HG02943 (cell line): Measurements from ENCODE around the gene CKB.

Experiments
- ATAC-seq: cut with Tn5 transposase; IDR thresholded peaks from one replicate; pipeline ENCODE4 v1.9.1; 2021; ENCODE audit warnings: mild to moderate bottlenecking, low read depth, moderate library complexity; ENCODE audit not compliant: unreplicated experiment

CKB gene

GRCh38 chr14:103550451-103551337 is 28.1 kb upstream of the CKB start:
- ATAC-seq = no peak

GRCh38 chr14:103549361-103550311 is 27.0 kb upstream of the CKB start:
- ATAC-seq = no peak

DNA sequence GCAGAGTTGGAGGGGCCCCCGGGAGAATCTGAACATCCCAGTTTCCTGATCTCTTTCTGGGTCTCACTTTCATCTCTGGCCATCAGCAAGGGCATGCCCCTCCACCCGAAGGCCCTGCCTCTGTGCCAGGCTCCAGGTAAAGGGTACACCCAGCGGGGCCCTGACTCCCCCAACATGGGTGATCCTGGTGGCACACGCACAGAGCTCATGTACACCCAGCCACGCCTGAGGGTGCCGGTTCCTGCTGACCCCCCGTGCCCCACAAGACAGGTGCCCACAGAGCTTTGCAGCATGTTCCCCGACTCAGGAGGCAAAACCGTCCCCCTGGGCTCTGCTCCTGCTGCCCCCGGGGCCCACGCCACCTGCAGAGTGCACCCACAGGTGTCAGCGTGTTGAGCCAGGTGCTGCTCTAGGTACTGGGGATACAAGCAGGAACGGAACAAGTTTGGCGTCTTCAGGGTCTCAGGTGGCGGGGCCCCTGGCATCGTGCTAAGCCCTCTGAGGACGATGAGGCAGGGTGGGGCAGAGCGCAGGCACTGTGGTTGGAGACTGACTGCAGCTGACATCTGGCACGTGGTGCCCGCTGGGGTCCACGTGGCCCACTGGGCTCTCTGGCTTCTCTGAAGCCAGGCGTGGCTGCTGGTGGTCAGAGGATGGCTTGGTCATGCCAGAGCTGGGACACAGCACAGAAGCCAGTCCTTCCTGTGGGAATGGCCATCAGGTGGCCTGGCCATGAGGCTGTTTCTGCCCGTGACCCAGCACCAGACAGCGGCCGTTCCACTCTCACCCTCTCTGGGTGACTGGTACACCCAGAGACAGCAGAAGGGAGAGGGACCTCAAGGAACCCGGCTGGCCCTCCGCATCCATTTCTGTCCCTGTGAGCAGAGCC is 26.1 kb upstream of the CKB start:
- no peak for ATAC-seq

DNA sequence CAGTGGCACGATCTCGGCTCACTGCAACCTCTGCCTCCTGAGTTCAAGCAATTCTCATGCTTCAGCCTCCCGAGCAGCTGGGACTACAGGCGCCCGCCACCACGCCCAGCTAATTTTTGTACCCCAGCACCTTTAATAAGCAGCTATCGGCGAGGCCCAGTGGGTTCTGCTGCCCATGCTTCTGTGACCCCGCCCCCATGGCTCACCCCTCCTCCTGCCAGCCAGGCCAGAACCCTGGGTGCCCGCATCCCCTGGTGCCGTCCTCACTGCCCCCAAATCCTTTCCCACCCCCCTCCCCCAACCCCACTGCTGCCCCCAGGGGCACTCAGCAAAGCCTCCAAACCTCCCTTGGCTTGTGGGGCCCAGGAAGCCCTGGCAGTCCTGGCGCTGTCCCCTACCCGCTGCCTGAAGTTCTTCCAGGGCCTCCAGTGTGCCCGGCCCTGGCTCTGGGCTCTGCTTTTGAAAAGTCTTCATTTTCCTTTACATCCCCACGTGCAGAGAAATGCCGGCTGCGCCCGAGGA is 25.4 kb upstream of the CKB start:
- no peak for ATAC-seq

GRCh38 chr14:103547455-103547940 is 24.9 kb upstream of the CKB start:
- no peak for ATAC-seq

DNA sequence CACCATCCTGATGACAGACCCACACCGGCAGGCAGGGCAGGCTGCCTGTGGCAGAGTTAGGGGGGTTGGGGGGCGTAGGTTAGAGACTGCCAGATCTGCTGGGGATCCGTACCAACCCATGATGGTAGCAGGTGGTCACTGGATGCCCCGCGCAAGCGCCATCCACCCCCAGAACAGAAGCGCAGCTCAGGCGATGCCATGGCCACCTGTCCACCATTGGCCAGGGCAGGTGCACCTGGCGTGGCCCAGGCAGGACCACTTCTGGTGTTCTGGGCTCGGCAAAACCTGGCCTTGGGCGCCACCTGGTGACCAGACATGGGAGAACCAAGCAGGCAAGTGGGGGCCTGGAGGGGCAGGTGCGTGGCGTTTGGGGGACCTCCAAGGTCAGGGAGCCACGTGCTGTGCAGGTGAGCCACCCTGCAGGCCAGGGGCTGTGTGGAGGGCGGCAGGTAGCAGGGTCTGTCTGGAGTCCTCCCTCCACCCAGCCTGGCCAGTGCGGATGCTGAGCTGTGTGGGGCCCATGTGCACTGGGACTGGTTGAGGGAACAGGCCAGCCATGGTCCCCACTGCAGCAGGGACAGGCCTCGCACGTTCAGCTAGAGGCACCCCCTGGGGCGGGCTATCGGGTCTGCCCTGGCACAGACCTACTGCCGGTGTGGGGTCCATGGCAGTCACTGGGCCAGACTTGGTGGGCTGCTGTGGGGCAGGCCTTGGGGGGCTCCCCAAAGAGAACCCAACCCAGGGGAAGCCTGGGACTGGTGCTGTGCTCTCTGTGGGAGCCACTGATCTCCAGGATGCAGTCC is 24.2 kb upstream of the CKB start:
- no peak for ATAC-seq

DNA sequence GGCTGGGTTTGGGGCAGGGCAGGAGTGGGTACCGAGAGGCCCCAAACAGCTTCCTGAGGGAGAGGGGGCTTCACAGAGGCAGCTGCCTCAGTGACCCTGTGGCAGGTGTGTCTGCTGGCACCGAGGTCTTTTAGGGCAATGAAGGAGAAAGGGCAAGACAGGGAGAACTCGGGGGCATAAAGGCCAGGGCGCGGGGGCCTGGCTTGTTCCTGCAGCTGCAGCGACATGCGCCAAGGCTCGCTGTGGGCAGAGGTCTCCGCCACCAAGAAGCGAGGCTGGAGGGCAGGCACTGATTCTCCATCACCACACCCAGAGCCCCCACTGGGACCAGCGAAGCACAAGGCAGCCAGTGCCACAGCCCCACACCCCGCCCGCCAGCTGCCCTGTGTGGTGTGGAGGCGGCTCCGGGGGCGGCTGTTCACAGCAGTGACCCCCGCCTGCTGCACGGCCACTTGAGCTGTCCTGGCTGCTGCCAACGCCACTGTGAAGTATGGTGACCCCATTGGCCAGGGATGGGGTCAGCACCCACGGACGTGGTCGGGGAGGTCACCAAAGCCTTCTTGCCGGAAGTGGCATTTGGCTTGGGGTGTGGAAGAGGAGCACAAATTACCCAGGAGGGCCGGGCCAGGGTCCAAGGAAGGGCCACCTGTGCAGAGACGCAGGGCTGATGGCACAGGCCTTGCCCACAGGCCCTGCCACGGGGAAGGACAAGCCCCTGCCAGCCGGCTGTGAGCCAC is 23.5 kb upstream of the CKB start:
- ATAC-seq = no peak

DNA sequence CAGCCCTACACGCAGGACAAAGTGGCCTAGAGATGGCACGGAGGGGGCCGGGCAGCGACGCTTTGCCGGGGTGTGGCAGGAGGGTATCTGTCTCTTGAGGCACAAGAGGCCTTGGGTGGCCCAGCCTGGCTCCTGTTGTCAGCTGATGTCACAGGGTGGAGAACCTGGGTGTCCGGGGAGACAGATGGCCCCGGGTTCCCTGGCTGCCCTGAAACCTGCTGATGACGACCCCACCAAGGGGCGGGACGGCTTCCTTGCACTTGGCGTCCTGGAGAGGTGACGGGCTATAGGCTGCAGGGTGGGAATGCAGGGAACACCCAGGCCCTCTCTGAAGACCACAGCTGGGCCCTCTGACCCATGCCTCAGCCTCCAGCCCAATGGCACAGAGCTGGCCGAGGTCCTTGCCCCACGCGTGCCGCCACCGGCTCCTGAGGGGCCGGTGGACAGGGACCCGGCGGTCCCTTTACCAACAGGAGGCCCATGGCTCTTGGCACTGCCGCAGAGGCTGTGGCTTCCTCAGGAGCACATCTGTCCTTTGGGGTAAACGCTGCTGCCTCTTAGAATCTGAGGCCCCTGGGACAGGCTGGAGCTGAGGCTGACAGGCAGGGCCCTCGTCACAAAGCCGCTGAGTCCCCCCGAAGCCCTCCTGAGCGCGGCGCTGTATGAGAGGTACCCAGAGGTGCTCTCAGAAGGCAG is 22.7 kb upstream of the CKB start:
- no peak for ATAC-seq

DNA sequence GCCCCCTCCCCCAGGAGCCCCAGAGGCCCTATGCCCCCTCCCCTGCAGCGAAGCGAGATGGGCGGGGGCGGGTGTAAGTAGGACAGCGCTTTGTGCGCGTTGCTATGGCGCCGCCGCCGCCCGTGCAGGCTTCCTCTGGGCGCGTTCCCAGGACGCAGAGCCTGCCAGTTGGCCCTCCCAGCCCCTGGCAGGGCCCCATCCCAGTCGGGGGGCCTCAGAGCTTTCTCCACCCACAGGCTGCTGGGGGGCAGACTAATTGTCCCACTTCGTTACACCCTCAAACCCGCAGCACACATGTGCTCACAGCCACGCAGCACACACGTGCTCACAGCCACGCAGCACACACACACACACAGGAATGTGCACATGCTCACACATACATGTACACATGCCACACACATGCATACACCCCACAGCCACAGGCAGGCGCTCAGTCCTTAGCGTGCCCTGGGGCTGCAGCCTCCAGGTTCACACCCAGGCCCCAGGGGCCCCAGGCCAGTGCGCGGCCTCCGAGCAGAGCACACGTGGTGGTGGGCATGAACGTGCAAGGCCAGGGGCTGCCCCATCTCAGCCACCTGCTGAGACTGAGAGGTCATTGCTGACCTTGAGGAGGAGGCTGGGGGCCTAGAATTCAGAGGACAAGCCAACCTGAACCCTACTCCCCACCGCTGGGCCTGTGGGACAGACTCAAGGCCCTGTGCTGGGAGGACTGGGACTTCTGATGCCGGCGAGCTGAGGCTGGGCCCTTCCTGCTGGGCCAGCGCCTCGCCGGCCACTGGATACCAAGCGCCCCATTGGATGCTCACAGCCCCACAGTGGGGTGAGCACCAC is 22.0 kb upstream of the CKB start:
- no peak for ATAC-seq

DNA sequence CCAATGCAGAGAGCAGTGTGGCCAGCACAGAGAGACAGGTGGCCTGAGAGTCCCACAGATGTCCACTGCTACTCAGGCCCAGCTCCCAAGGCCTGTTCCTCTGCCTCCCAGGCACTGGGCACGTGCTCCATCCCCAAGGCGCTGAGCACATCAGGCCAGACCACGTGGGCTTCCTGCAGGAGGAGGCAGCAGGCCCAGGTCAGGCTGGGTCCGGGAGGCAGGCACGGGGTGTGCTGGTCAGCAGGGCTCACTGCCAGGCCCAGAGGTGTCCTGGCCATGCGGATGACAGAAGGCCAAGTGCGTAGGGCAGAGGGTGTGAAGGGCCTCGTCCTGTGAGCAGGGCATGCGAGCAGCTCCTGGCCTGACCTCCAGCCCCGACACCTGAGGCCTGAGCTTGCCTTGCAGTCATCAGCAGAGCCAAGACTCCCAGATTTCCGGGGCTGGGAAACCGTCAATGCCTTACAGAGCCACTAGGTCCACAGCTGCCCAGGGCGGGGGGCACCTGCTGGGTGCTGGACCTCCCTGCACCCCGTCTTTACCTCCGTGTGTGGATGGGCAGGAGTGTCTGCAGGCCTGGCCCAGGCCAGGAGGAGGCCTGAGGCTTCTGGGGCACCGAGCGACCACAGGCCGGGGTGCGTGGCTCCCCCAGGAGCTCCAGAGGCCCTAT is 21.2 kb upstream of the CKB start:
- no peak for ATAC-seq

DNA sequence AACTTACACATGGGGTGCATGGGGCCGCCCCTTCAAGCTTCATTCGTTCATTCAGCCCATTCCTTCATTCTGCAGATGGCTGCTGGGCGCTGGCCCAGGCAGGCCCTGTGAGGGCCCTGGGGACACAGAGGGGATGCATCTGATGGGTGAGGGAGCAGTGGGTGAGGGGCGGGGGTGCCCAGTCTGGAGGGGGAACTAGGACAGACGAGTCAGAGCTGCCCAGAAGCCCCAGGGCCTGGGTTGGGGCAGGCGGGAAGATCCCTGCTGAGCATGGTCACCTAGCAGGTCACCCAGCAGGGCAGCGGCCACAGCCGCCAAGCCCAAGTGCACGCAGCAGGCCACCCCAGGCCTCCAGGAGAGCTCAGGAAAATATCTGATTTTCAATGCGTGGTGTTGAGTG is 20.5 kb upstream of the CKB start:
- ATAC-seq = no peak

DNA sequence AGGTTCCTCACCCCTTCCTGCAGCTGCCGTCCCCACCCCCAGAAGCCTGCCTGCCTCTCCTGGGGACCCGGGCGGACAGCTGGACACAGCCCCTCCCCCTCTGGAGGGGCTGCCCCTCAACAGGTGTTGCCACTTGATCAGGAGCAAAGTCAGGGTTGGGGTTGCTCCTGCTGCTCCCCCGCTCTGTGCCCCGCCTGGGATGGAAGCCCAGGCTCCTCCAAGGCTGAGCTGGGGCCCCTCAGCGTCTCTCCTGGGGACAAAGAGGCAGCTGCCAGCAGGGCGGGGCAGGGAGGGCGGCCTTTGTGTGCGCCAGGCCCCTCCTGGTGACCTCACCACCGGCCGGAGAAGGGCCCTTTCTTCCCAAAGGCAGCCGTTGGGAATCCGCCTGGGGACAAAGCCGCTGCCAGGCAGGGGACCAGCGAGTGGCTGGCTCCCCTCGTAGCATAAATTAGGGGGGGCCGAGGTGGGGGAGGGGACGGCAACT is 20.0 kb upstream of the CKB start:
- ATAC-seq = no peak

DNA sequence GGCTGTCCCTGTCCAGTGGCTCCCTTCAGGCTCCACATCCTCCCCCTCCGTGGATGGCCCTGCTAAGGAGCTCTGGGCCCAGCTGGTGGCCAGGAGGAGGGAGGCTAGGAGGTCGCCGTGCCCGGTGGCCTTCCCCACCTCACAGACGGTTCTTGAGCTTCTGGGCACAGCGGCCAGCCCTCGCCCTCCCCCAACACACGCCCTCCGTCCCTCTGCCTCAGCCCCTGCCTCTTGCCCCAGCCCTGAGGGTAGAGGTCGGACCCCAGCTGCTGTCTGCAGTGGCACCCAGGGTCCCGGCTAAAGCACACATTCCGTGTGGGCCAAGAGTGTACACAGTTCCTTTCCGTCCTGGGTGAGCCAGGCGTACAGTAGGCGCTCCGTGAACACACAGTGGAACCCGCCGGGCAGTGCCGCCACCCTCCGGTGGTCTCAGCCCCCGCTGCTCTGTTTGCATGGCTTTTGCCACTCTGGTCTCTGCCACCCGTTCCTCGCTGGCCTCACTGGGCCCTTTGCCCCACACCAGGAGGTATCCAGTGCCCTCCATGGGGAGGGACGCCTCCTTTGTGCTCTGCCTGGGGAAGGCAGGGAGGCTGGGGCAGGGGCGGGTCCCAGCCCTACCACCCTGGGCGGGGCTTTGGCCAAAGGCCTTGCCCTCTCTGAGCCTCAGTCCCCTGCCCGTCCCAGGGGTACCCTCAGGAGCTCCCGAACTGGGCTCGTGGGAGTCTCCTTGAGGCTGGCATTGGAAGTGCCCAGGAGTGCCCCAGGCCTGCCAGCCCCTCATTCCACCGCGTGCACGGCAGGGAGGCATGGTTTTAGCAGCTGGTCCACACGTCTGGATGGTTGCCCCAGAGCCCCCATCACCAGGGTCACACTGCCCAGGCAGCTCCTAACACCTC is 19.3 kb upstream of the CKB start:
- no peak for ATAC-seq

- ATAC-seq = no peak
These were observed 18.4 kb upstream of the CKB start for GRCh38 chr14:103540821-103541708.
